ENCODE results near the gene SAFB2. TPM values are rescaled to one million over a fixed set of nuclear protein-coding genes. Genes with fewer than 3 reads are reported as not detected.

SAFB2 gene
- total RNA-seq, 4 donors from 2014 or later, result 25.3 to 81.6 (median 41.6) TPM

- H3K27ac ChIP-seq, result no peak overlapping the region
- H3K4me3 ChIP-seq, result no peak overlapping the region
- TF ChIP-seq CTCF (IDR thresholded peaks at IDR 0.05) (no peak), EP300 (IDR thresholded peaks at IDR 0.05) (no peak), POLR2AphosphoS5 (IDR thresholded peaks at IDR 0.05) (no peak), POLR2A (IDR thresholded peaks at IDR 0.05) (no peak)
- H3K9me3 ChIP-seq, result no peaks in the 10 kb centered on the region
- no peaks in the 10 kb centered on the region for H3K4me1 ChIP-seq
- H3K27me3 ChIP-seq, result no peaks in the 10 kb centered on the region
- ATAC-seq, result no peak
- peaks cover 0 to 100% of the 10 kb centered on the region in 2 donors for H3K36me3 ChIP-seq
- 88 to 100% methylated on average over 1 of the region's 3 CpGs for WGBS, 2 donors (ENCODE audit: low coverage in 1 of 2)
These were observed 17.2 kb downstream of the SAFB2 start for GRCh38 chr19:5605362-5605761.

GRCh38 chr19:5603626-5604025 lies 18.9 kb downstream of the SAFB2 start:
- H3K36me3 ChIP-seq, result peaks cover 0 to 100% of the 10 kb centered on the region in 2 donors
- no peak for ATAC-seq
- no peak overlapping the region for H3K4me3 ChIP-seq
- H3K9me3 ChIP-seq, result no peaks in the 10 kb centered on the region
- no peak for TF ChIP-seq CTCF (IDR thresholded peaks at IDR 0.05)
- TF ChIP-seq EP300 (IDR thresholded peaks at IDR 0.05), result no peak
- no peak for TF ChIP-seq POLR2AphosphoS5 (IDR thresholded peaks at IDR 0.05)
- no peak for TF ChIP-seq POLR2A (IDR thresholded peaks at IDR 0.05)
- 74 to 76% methylated on average over 4 to 5 of the region's 5 CpGs for WGBS, 2 donors (ENCODE audit: low coverage in 1 of 2)
- H3K4me1 ChIP-seq, result no peaks in the 10 kb centered on the region
- H3K27ac ChIP-seq, result no peak overlapping the region
- no peaks in the 10 kb centered on the region for H3K27me3 ChIP-seq

- TF ChIP-seq CTCF (IDR thresholded peaks at IDR 0.05) (no peak), POLR2AphosphoS5 (IDR thresholded peaks at IDR 0.05) (no peak), POLR2A (IDR thresholded peaks at IDR 0.05) (no peak), EP300 (IDR thresholded peaks at IDR 0.05) (no peak)
- H3K9me3 ChIP-seq, result no peaks in the 10 kb centered on the region
- no peak overlapping the region for H3K27ac ChIP-seq
- 77 to 86% methylated on average over 4 to 7 of the region's 8 CpGs for WGBS, 2 donors (ENCODE audit: low coverage in 1 of 2)
- ATAC-seq, result no peak
- no peak overlapping the region for H3K4me3 ChIP-seq
- H3K27me3 ChIP-seq, result no peaks in the 10 kb centered on the region
- H3K4me1 ChIP-seq, result no peaks in the 10 kb centered on the region
- H3K36me3 ChIP-seq, result peaks cover 6 to 100% of the 10 kb centered on the region in 2 donors
These were observed 21.8 kb downstream of the SAFB2 start for GRCh38 chr19:5600797-5601196.

- Histone ChIP-seq H3K4me1 (no peaks in the 10 kb centered on the region), H3K9me3 (no peaks in the 10 kb centered on the region), H3K36me3 (peaks cover 6 to 100% of the 10 kb centered on the region in 2 donors), H3K27me3 (no peaks in the 10 kb centered on the region), H3K27ac (no peak overlapping the region), H3K4me3 (no peak overlapping the region)
- TF ChIP-seq POLR2AphosphoS5 (IDR thresholded peaks at IDR 0.05), result no peak
- TF ChIP-seq EP300 (IDR thresholded peaks at IDR 0.05), result no peak
- no peak for TF ChIP-seq CTCF (IDR thresholded peaks at IDR 0.05)
- no peak for TF ChIP-seq POLR2A (IDR thresholded peaks at IDR 0.05)
- WGBS, 2 donors (ENCODE audit: low coverage in 1 of 2), result 76 to 96% methylated on average over 4 to 5 of the region's 9 CpGs
- ATAC-seq, result no peak
These were observed 26.8 kb downstream of the SAFB2 start for GRCh38 chr19:5595745-5596144.

GRCh38 chr19:5595129-5595528 lies 27.4 kb downstream of the SAFB2 start:
- no peak for ATAC-seq
- TF ChIP-seq POLR2A (IDR thresholded peaks at IDR 0.05) (no peak), CTCF (IDR thresholded peaks at IDR 0.05) (no peak), POLR2AphosphoS5 (IDR thresholded peaks at IDR 0.05) (no peak), EP300 (IDR thresholded peaks at IDR 0.05) (no peak)
- peaks cover 6 to 100% of the 10 kb centered on the region in 2 donors for H3K36me3 ChIP-seq

More at GRCh38 chr19:5595129-5595528, 27.4 kb downstream of the SAFB2 start:
- no peaks in the 10 kb centered on the region for H3K4me1 ChIP-seq
- H3K27me3 ChIP-seq, result no peaks in the 10 kb centered on the region
- H3K9me3 ChIP-seq, result no peaks in the 10 kb centered on the region
- H3K27ac ChIP-seq, result no peak overlapping the region
- no peak overlapping the region for H3K4me3 ChIP-seq
- 88% methylated on average over 15 of the region's 18 CpGs; no CpG with 5 or more reads in 1 of the 2 donors for WGBS, 2 donors (ENCODE audit: low coverage in 1 of 2)

All from gastroesophageal sphincter (tissue), 4 donors.